ENCODE results near the gene RARB. TPM values are rescaled to one million over a fixed set of nuclear protein-coding genes. Genes with fewer than 3 reads are reported as not detected.

Gene RARB
- total and polyA plus RNA-seq, 9 of the 15 experiments (the other 6 are each of a cell fraction or from before 2014, with no cell fraction given), result 0.15 to 1.3 (median 0.27) TPM

DNA sequence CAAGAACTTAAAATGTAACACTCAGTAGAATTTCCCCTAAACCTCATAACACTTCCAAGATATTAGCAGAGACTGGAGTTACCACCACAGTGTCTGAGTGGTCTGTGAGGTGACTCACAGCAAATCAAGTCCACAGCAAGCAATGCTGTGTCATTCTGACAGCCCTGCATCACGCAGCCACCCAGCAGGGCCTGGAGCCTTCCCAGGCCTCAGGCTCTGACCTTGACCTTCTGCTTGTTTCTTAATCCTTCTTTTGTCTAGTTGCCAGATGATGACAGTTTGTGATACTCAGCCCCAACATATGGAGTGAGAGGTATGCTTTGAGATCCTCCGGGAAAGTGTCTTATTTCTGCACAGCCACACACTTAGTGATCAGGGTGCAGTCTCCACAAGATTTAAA, 154.2 kb downstream of the RARB start:
- Histone ChIP-seq H3K9ac (ENCODE audit: insufficient read depth in 1 of 2, low read depth in 2 of 2, low read length in 2 of 2) (no peak overlapping the region), H4K20me1 (replicated peaks; ENCODE audit: control insufficient read depth, insufficient read depth, low read length) (0 out of 2 replicates have a peak, but pooled peaks cover 2% of the 10 kb centered on the region), H3K4me2 (ENCODE audit: insufficient read depth, low read length) (no peak overlapping the region), H2AFZ (ENCODE audit: low read depth, low read length) (no peak overlapping the region), H3K27me3 (ENCODE audit: control insufficient read depth in 2 of 2, insufficient read depth in 2 of 2, low read length in 2 of 2) (peaks cover 28 to 64% of the 10 kb centered on the region in 2 experiments), H3K36me3 (ENCODE audit: control insufficient read depth, insufficient read depth, low read length) (no peaks in the 10 kb centered on the region), H3K4me3 (no peak overlapping the region), H3K9me1 (ENCODE audit: control insufficient read depth, insufficient read depth, low read length) (no peaks in the 10 kb centered on the region), H3K4me1 (replicated peaks in 1 of 2; ENCODE audit: control insufficient read depth in 2 of 2, insufficient read depth in 2 of 2, low read length in 2 of 2) (peaks cover 2 to 6% of the 10 kb centered on the region in 2 experiments; a peak in 2 of 5 replicates), H3K79me2 (ENCODE audit: control insufficient read depth, insufficient read depth, low read length) (no peaks in the 10 kb centered on the region), H3K9me3 (replicated peaks; ENCODE audit: control insufficient read depth, insufficient read depth, low read depth, low read length) (no peaks in the 10 kb centered on the region), H3K27ac (ENCODE audit: extremely low read depth, low read depth, low read length) (no peak overlapping the region)
- ChIA-PET POLR2A (no interaction called here), CTCF (ENCODE audit: low intra/inter-chr PET ratio) (no interaction called here)
- ATAC-seq (peak; percentile 97), DNase-seq (ENCODE audit: extremely low read depth in 1 of 4, low spot score in 3 of 4) (peak; percentile 60 to 91 (median 71)), FAIRE-seq (peak; percentile 96)
- intact Hi-C loops (cut with micrococcal nuclease), result loop anchor here (1.0 kb wide), 1 partner anchor 10 kb away; no protein-coding TSS in a partner anchor
- no TSS peak for BruUV-seq (replicated peaks)
- in situ Hi-C loops (cut with MboI), result no loop called here
- 3% methylated on average over 2 of the region's 2 CpGs for WGBS (ENCODE audit: insufficient coverage, low coverage, missing lambda C conversion rate)
- TF ChIP-seq ATF7 (IDR thresholded peaks at IDR 0.05) (peak; percentile 76; the same call in 1 of the 2 replicates), STAG1 (CRISPR knock-in tag; IDR thresholded peaks at IDR 0.05; ENCODE audit: borderline replicate concordance) (no peak), SMARCA4 (IDR thresholded peaks at IDR 0.05) (peak; percentile 88), ZNF316 (IDR thresholded peaks at IDR 0.05) (peak; percentile 93), NEUROD1 (IDR thresholded peaks at IDR 0.05; ENCODE audit: borderline replicate concordance, low read depth, low read length, partially characterized antibody) (peak; percentile 24), THRAP3 (IDR thresholded peaks at IDR 0.05; ENCODE audit: borderline replicate concordance) (no peak), DACH1 (IDR thresholded peaks at IDR 0.05; ENCODE audit: partially characterized antibody) (peak; percentile 27), TGIF2 (CRISPR knock-in tag; IDR thresholded peaks at IDR 0.05) (no peak), SAFB2 (IDR thresholded peaks at IDR 0.05; ENCODE audit: borderline replicate concordance, low read depth, low read length, severe bottlenecking) (no peak), DDX20 (tag; IDR thresholded peaks at IDR 0.05; ENCODE audit: low read depth) (no peak), SRSF9 (IDR thresholded peaks at IDR 0.05; ENCODE audit: borderline replicate concordance, low read depth, low read length) (no peak)
- TF ChIP-seq, protein P1, sequence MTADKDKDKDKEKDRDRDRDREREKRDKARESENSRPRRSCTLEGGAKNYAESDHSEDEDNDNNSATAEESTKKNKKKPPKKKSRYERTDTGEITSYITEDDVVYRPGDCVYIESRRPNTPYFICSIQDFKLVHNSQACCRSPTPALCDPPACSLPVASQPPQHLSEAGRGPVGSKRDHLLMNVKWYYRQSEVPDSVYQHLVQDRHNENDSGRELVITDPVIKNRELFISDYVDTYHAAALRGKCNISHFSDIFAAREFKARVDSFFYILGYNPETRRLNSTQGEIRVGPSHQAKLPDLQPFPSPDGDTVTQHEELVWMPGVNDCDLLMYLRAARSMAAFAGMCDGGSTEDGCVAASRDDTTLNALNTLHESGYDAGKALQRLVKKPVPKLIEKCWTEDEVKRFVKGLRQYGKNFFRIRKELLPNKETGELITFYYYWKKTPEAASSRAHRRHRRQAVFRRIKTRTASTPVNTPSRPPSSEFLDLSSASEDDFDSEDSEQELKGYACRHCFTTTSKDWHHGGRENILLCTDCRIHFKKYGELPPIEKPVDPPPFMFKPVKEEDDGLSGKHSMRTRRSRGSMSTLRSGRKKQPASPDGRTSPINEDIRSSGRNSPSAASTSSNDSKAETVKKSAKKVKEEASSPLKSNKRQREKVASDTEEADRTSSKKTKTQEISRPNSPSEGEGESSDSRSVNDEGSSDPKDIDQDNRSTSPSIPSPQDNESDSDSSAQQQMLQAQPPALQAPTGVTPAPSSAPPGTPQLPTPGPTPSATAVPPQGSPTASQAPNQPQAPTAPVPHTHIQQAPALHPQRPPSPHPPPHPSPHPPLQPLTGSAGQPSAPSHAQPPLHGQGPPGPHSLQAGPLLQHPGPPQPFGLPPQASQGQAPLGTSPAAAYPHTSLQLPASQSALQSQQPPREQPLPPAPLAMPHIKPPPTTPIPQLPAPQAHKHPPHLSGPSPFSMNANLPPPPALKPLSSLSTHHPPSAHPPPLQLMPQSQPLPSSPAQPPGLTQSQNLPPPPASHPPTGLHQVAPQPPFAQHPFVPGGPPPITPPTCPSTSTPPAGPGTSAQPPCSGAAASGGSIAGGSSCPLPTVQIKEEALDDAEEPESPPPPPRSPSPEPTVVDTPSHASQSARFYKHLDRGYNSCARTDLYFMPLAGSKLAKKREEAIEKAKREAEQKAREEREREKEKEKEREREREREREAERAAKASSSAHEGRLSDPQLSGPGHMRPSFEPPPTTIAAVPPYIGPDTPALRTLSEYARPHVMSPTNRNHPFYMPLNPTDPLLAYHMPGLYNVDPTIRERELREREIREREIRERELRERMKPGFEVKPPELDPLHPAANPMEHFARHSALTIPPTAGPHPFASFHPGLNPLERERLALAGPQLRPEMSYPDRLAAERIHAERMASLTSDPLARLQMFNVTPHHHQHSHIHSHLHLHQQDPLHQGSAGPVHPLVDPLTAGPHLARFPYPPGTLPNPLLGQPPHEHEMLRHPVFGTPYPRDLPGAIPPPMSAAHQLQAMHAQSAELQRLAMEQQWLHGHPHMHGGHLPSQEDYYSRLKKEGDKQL (CRISPR knock-in tag; IDR thresholded peaks at IDR 0.05; ENCODE audit: borderline replicate concordance), result no peak
- TF ChIP-seq, protein P2, sequence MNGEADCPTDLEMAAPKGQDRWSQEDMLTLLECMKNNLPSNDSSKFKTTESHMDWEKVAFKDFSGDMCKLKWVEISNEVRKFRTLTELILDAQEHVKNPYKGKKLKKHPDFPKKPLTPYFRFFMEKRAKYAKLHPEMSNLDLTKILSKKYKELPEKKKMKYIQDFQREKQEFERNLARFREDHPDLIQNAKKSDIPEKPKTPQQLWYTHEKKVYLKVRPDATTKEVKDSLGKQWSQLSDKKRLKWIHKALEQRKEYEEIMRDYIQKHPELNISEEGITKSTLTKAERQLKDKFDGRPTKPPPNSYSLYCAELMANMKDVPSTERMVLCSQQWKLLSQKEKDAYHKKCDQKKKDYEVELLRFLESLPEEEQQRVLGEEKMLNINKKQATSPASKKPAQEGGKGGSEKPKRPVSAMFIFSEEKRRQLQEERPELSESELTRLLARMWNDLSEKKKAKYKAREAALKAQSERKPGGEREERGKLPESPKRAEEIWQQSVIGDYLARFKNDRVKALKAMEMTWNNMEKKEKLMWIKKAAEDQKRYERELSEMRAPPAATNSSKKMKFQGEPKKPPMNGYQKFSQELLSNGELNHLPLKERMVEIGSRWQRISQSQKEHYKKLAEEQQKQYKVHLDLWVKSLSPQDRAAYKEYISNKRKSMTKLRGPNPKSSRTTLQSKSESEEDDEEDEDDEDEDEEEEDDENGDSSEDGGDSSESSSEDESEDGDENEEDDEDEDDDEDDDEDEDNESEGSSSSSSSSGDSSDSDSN (IDR thresholded peaks at IDR 0.05; ENCODE audit: borderline replicate concordance in 1 of 2, low read depth in 2 of 2, low read length in 2 of 2), result peak; percentile 84 to 85; a peak in 2 of 4 replicates
- TF ChIP-seq, protein P3, sequence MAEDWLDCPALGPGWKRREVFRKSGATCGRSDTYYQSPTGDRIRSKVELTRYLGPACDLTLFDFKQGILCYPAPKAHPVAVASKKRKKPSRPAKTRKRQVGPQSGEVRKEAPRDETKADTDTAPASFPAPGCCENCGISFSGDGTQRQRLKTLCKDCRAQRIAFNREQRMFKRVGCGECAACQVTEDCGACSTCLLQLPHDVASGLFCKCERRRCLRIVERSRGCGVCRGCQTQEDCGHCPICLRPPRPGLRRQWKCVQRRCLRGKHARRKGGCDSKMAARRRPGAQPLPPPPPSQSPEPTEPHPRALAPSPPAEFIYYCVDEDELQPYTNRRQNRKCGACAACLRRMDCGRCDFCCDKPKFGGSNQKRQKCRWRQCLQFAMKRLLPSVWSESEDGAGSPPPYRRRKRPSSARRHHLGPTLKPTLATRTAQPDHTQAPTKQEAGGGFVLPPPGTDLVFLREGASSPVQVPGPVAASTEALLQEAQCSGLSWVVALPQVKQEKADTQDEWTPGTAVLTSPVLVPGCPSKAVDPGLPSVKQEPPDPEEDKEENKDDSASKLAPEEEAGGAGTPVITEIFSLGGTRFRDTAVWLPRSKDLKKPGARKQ (CRISPR knock-in tag; IDR thresholded peaks at IDR 0.05), result no peak

Data from K562 (cell line).